ENCODE measurements around the gene ZCCHC24. TPM values are rescaled to one million over a fixed set of nuclear protein-coding genes. Genes with fewer than 3 reads are reported as not detected.

Gene ZCCHC24
- total and polyA plus RNA-seq, 2 of the 8 experiments (the other 6 are each of a cell fraction or from before 2014, with no cell fraction given): 3.9 to 6.9 TPM

DNA sequence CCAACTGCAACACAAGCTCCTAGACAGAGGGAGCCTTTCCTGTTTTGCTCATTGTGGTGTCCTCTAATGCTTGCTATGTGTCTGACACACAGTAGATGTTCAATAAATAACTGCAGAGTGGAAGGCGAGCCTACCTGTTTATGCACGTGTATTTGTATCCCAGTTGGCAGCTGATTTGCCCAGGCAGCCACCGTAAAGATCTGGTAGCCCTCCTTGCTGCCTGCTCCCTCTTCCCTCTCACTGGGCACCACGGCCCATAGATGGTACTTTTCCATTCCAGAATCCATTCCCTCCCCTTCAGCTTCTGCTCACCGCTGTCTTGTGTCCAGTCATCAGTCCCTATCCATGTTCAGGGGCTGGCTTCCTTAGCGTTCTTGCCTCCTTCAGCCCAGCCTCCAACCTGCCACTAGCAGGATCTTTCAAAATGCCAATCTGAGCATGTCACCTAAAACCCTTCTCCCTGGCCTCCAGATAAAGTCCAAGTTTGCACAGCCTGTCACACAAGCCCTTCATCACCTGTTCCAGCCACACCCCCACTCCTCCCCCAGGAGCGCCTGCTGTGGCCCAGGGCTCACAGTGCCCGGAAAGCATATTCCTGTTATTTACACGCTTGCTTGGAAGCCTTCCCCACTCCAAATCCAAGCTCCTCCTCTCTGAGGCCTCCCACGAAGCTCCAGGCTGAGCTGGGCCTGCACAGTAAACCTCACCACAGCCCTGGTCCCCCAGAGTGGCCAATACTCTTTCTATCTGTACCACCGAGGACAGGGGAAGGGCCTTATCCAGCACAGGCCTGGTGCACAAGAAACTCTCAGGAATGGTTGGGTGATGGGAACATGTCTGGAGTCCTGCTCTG is 21.0 kb downstream of the ZCCHC24 start:
- H3K36me3 ChIP-seq (ENCODE audit: control insufficient read depth in 2 of 4, insufficient read depth in 4 of 4, low read length in 3 of 4): no peaks in the 10 kb centered on the region
- peaks cover 0 to 5% (median 3%) of the 10 kb centered on the region in 4 experiments; a peak in 4 of 7 replicates for H3K4me1 ChIP-seq (replicated peaks in 1 of 4; ENCODE audit: control insufficient read depth in 3 of 4, insufficient read depth in 4 of 4, low read length in 3 of 4)
- H3K23me2 ChIP-seq (ENCODE audit: low read depth, low read length): no peaks in the 10 kb centered on the region; the same call in 1 of the 2 replicates
- H3K18ac ChIP-seq (ENCODE audit: extremely low read depth, low read length): no peak overlapping the region
- H3K79me1 ChIP-seq (ENCODE audit: low read depth, low read length): no peaks in the 10 kb centered on the region
- H3K23ac ChIP-seq (ENCODE audit: insufficient read length): no peak overlapping the region
- no peak overlapping the region for H3K9ac ChIP-seq (replicated peaks in 1 of 4; ENCODE audit: extremely low read depth in 1 of 4, low read depth in 3 of 4, low read length in 3 of 4)
- H3K14ac ChIP-seq (ENCODE audit: insufficient read length): no peak overlapping the region
- no peak overlapping the region for H3K4ac ChIP-seq (replicated peaks; ENCODE audit: insufficient read length, low read depth, low read length)
- H3K9me3 ChIP-seq (ENCODE audit: insufficient read depth in 2 of 2, low read depth in 1 of 2, low read length in 1 of 2): no peaks in the 10 kb centered on the region
- H3K27ac ChIP-seq (ENCODE audit: low read depth, low read length): no peak overlapping the region
- H2BK15ac ChIP-seq (ENCODE audit: low read length): no peak overlapping the region
- H2BK20ac ChIP-seq (ENCODE audit: low read length): no peak overlapping the region
- CTCF ChIA-PET (ENCODE audit: partially characterized antibody): interaction anchor here (0.7 to 2.8 kb wide), 5 partner anchors 11 to 64 kb away, joined by 3 to 10 read pairs (median 3); no protein-coding TSS in a partner anchor
- H3K4me3 ChIP-seq (ENCODE audit: extremely low read depth in 1 of 4, insufficient read depth in 2 of 4, low read depth in 3 of 4, low read length in 4 of 4): no peak overlapping the region
- no peaks in the 10 kb centered on the region for H3K27me3 ChIP-seq (replicated peaks in 1 of 4; ENCODE audit: control insufficient read depth in 3 of 4, extremely low read depth in 1 of 4, insufficient read depth in 3 of 4, low read length in 3 of 4)
- peaks cover 0 to 2% of the 10 kb centered on the region in 2 experiments for H4K20me1 ChIP-seq (replicated peaks in 1 of 2; ENCODE audit: control insufficient read depth in 1 of 2, insufficient read depth in 2 of 2, low read length in 2 of 2)
- no peak overlapping the region for H2BK12ac ChIP-seq (ENCODE audit: low read depth, low read length)
- H4K8ac ChIP-seq (ENCODE audit: extremely low read depth, insufficient read depth, low read length): no peak overlapping the region
- H2BK5ac ChIP-seq (ENCODE audit: low read depth, low read length): no peak overlapping the region; the same call in 1 of the 2 replicates
- no peak overlapping the region for H4K91ac ChIP-seq (replicated peaks; ENCODE audit: insufficient read length, low read length)
- no peak overlapping the region for H2AFZ ChIP-seq (ENCODE audit: low read length)
- no peak overlapping the region for H4K5ac ChIP-seq (ENCODE audit: insufficient read length, low read depth, low read length)
- 89% methylated on average over 11 of the region's 11 CpGs; no CpG with 5 or more reads in 1 of the 2 experiments for WGBS, 2 experiments (ENCODE audit: extremely low coverage in 1 of 2, insufficient coverage in 1 of 2, insufficient read length in 1 of 2, insufficient replicate concordance in 2 of 2, low coverage in 1 of 2, low lambda C conversion rate in 2 of 2, missing lambda C conversion rate in 1 of 2)
- no peaks in the 10 kb centered on the region for H3K79me2 ChIP-seq (ENCODE audit: control insufficient read depth in 1 of 2, insufficient read depth in 2 of 2, low read length in 2 of 2)
- DNase-seq (ENCODE audit: low read depth in 1 of 2, low spot score in 2 of 2): no peak
- no peak overlapping the region for H3K4me2 ChIP-seq (ENCODE audit: insufficient read depth in 1 of 2, low read depth in 2 of 2, low read length in 2 of 2)
- no peak for FAIRE-seq
- POLR2A ChIA-PET (ENCODE audit: partially characterized antibody): interaction anchor here (0.7 to 2.0 kb wide), 2 partner anchors 9 to 18 kb away, joined by 4 to 5 read pairs; no protein-coding TSS in a partner anchor
- H3K56ac ChIP-seq (replicated peaks; ENCODE audit: insufficient read length, low read depth, low read length): no peak overlapping the region
- H2AK5ac ChIP-seq (ENCODE audit: low read depth, low read length): no peak overlapping the region
- H2BK120ac ChIP-seq (replicated peaks; ENCODE audit: low read depth, low read length): no peak overlapping the region
- TF ChIP-seq TCF12 (IDR thresholded peaks at IDR 0.05; ENCODE audit: low read depth, low read length): no peak
- no peak for TF ChIP-seq ASH2L (IDR thresholded peaks at IDR 0.05; ENCODE audit: low read length)
- TF ChIP-seq RNF2 (IDR thresholded peaks at IDR 0.05; ENCODE audit: borderline replicate concordance, low read depth, low read length, missing control alignments, poor library complexity, severe bottlenecking): no peak
- TF ChIP-seq SIN3A (conservative IDR thresholded peaks at IDR 0.05 in 1 of 2, IDR thresholded peaks at IDR 0.05 in 1 of 2; ENCODE audit: low read depth in 1 of 2, low read length in 2 of 2): no peak
- no peak for TF ChIP-seq ATF3 (IDR thresholded peaks at IDR 0.05; ENCODE audit: insufficient read depth, low read depth, low read length)
- TF ChIP-seq TAF1 (IDR thresholded peaks at IDR 0.05; ENCODE audit: low read depth, low read length): no peak
- no peak for TF ChIP-seq KDM1A (IDR thresholded peaks at IDR 0.05; ENCODE audit: borderline replicate concordance, low read length)
- no peak for TF ChIP-seq MAX (IDR thresholded peaks at IDR 0.05)
- TF ChIP-seq POLR2A (IDR thresholded peaks at IDR 0.05; ENCODE audit: control extremely low read depth in 1 of 2, low read depth in 2 of 2, low read length in 2 of 2): no peak
